Spleen (tissue), 11 donors: Measurements from ENCODE around the gene GTF2H4. TPM values are rescaled to one million over a fixed set of nuclear protein-coding genes. Genes with fewer than 3 reads are reported as not detected.

Experiments
- DNase-seq: peaks from one replicate; pipeline ENCODE4 v3.0.0-alpha.2; 2020
- H3K27ac ChIP-seq, 8 donors: fragments of 200-600 bp; sonication (generic) in 7 of 8; 1 replicate in 4 of 8; 2 replicates in 4 of 8; pipeline versions ENCODE4 v1.5.0 to v1.8.0; 2016 to 2021; ENCODE audit warnings: inconsistent platforms in 4 of 8, mild to moderate bottlenecking in 4 of 8, moderate library complexity in 1 of 8
- H3K27me3 ChIP-seq, 7 donors: fragments of 200-600 bp; sonication (generic) in 6 of 7; replicated peaks in 1 of 7; 1 replicate in 4 of 7; 2 replicates in 3 of 7; pipeline versions ENCODE4 v1.5.0 to v1.8.0; 2016 to 2021; ENCODE audit warnings: inconsistent platforms in 3 of 7, mild to moderate bottlenecking in 1 of 7
- H3K36me3 ChIP-seq, 6 donors: fragments of 200-600 bp; sonication (generic) in 5 of 6; 1 replicate in 4 of 6; 2 replicates in 2 of 6; pipeline versions ENCODE4 v1.5.0 to v1.8.0; 2016 to 2021; ENCODE audit warnings: inconsistent platforms in 2 of 6
- H3K4me1 ChIP-seq, 6 donors: fragments of 200-600 bp; sonication (generic) in 5 of 6; 1 replicate in 3 of 6; 2 replicates in 3 of 6; pipeline versions ENCODE4 v1.5.0 to v1.8.0; 2016 to 2021; ENCODE audit warnings: inconsistent platforms in 3 of 6
- H3K4me3 ChIP-seq, 8 donors: fragments of 200-600 bp; sonication (generic) in 7 of 8; 1 replicate in 4 of 8; 2 replicates in 4 of 8; pipeline versions ENCODE4 v1.5.0 to v1.8.0; 2016 to 2021; ENCODE audit warnings: inconsistent platforms in 4 of 8, mild to moderate bottlenecking in 4 of 8, moderate library complexity in 2 of 8
- H3K9me3 ChIP-seq, 8 donors: fragments of 200-600 bp; sonication (generic) in 7 of 8; 1 replicate in 4 of 8; 2 replicates in 4 of 8; pipeline versions ENCODE4 v1.5.0 to v1.8.0; 2016 to 2021; ENCODE audit warnings: inconsistent platforms in 4 of 8
- CTCF ChIP-seq, 11 experiments: fragments of 200-600 bp in 7 of 11; fragments of 450-650 bp in 4 of 11; sonication (generic) in 4 of 11; IDR thresholded peaks in 8 of 11; conservative IDR thresholded peaks in 3 of 11; 1 replicate in 7 of 11; 2 replicates in 4 of 11; pipeline versions ENCODE4 v1.4.0 to v1.8.0; 2016 to 2021; ENCODE audit warnings: antibody characterized with exemption in 11 of 11, inconsistent platforms in 4 of 11, mild to moderate bottlenecking in 1 of 11
- POLR2A ChIP-seq, 3 donors: fragments of 450-650 bp; IDR thresholded peaks; one replicate each; pipeline ENCODE4 v1.5.1; 2017; ENCODE audit warnings: antibody characterized with exemption in 3 of 3, mild to moderate bottlenecking in 1 of 3
- POLR2AphosphoS5 ChIP-seq, 3 donors: sonication (generic); formaldehyde crosslinking; IDR thresholded peaks; one replicate each; pipeline ENCODE4 v1.5.1; 2017; ENCODE audit warnings: antibody characterized with exemption in 3 of 3
- WGBS, 5 donors: extraction: QIAGEN DNeasy Blood & Tissue Kit in 3 of 5; methylation state at CpG; one replicate each; pipeline versions ENCODE4 v1.1.5 to v1.1.7; 2013 to 2018; 5-methylcytosine and 5-hydroxymethylcytosine counted together
- intact Hi-C: fragments of 100-400 bp; cut with DNase I; formaldehyde crosslinking; loops from one replicate; pipeline ENCODE4 v1.15.0; 2023; ENCODE audit warnings: low total_unique reads
- polyA plus RNA-seq, 3 donors: library from polyadenylated mRNA; stranded (reverse); fragments of 200-250 nt; gene quantifications; one replicate each; pipeline ENCODE4 v1.2.1, GENCODE V29; 2013
- total RNA-seq, 7 donors: library from RNA; depleted of rRNA in 3 of 7; stranded (reverse); fragments of >200 nt in 3 of 7; fragmentation: NEBNext Ultra II Directional in 4 of 7; extraction: Animal tissue kit (Norgen Biotek cat#: 25700) in 4 of 7; gene quantifications; one replicate each; pipeline versions ENCODE4 v1.1.0 to v1.2.1, GENCODE V29; 2016 to 2021
- donor health status: healthy with polysubstance abuse.
- donor health status: DM: no; HTN: no; CAD: no; lungs with moderate emphysema.
- donor health status: DM: no; HTN: no; CAD: no.
- donor health status: Bipolar disorder and iron deficiency.
- donor health status: healthy.
- donor health status: DM: no; HTN: no; CAD: no.
- donor health status: DM: yes; HTN: yes; CAD: no.

Gene GTF2H4
- total and polyA plus RNA-seq, 10 donors: 20.6 to 49.7 (median 29.3) TPM

GRCh38 chr6:30912746-30913520, 4.9 kb downstream of the GTF2H4 start:
- Histone ChIP-seq H3K9me3 (no peaks in the 10 kb centered on the region), H3K4me1 (peaks cover 24 to 68% (median 40%) of the 10 kb centered on the region in 6 donors), H3K27ac (peak overlapping the region in 6 of 8 donors; percentile 81 to 91 (median 90)), H3K4me3 (peak overlapping the region in 2 of 8 donors; percentile 76 to 91), H3K36me3 (peaks cover 0 to 56% (median 36%) of the 10 kb centered on the region in 6 donors), H3K27me3 (no peaks in the 10 kb centered on the region)
- DNase-seq: no peak
- 82 to 95% (median 95%) methylated on average over 8 of the region's 8 CpGs for WGBS, 5 donors
- TF ChIP-seq CTCF (IDR thresholded peaks at IDR 0.05 in 8 of 11, conservative IDR thresholded peaks at IDR 0.05 in 3 of 11): no peak
- no peak for TF ChIP-seq POLR2A (IDR thresholded peaks at IDR 0.05)
- no peak for TF ChIP-seq POLR2AphosphoS5 (IDR thresholded peaks at IDR 0.05)
- intact Hi-C loops: no loop called here

GRCh38 chr6:30913721-30914075, 5.7 kb downstream of the GTF2H4 start:
- H3K4me3 ChIP-seq: peak overlapping the region; percentile 48 to 91 (median 76)
- WGBS, 5 donors: 13 to 64% (median 15%) methylated on average over 7 to 31 of the region's 31 CpGs
- TF ChIP-seq POLR2AphosphoS5 (IDR thresholded peaks at IDR 0.05) (no peak), POLR2A (IDR thresholded peaks at IDR 0.05) (no peak), CTCF (IDR thresholded peaks at IDR 0.05 in 8 of 11, conservative IDR thresholded peaks at IDR 0.05 in 3 of 11) (peak in 1 of 11 experiments; percentile 20)
- H3K4me1 ChIP-seq: peaks cover 21 to 62% (median 36%) of the 10 kb centered on the region in 6 donors
- no peaks in the 10 kb centered on the region for H3K27me3 ChIP-seq
- peak overlapping the region; percentile 67 to 91 (median 88) for H3K27ac ChIP-seq
- intact Hi-C loops: no loop called here
- no peak for DNase-seq
- peaks cover 0 to 64% (median 44%) of the 10 kb centered on the region in 6 donors for H3K36me3 ChIP-seq
- no peaks in the 10 kb centered on the region for H3K9me3 ChIP-seq

DNA sequence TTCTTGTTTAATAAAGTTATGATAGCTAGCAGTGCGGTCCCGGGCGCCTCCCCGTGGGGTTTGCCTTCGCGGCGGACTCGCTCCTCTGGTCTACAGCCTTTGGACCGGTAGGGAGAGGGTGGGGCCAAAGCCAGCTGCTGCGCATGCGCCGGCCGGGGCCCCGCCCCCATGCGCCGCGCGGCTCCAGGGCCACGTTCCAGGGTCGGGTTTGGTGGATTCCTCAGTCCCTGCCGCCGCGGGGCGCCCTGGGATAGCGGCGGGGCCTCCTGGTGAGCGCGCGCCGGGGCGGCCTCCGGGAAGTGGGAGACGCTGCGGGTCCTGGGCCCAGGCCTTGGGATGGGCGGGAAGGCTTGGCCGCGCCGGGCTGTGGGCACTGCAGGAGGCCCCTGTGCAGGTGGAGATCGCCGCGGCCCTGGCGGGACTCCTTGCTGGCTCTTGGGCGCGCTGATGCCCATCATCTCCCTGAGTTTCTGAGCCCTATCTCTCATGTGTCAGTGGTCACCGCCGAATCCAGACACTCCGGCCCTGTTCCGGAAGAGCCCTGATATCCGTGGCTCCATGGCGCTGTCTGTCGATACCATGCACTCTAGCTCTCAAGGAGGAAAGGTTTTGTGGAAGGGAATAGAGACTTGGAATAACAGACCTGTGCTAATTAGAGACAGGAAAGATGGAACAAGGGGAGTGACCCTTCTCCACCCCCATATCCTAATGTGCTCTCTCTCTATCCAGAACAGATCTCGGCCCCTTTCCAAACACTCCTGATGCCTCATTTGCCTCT, 6.3 kb downstream of the GTF2H4 start, which contains the start of gene VARS2:
VARS2 (plus strand) TSS at position 163 of the 778 bp plus-strand sequence; CDS start at position 762, 599 bp downstream.
- peak; percentile 93 to 96 (median 94) for TF ChIP-seq POLR2AphosphoS5 (IDR thresholded peaks at IDR 0.05)
- peak; percentile 6 to 78 (median 42) for TF ChIP-seq POLR2A (IDR thresholded peaks at IDR 0.05)
- TF ChIP-seq CTCF (IDR thresholded peaks at IDR 0.05 in 8 of 11, conservative IDR thresholded peaks at IDR 0.05 in 3 of 11): peak in 9 of 11 experiments; percentile 28 to 68 (median 53)
- intact Hi-C loops: no loop called here
- DNase-seq: peak; percentile 96
- Histone ChIP-seq H3K27me3 (no peaks in the 10 kb centered on the region), H3K36me3 (peaks cover 0 to 69% (median 50%) of the 10 kb centered on the region in 6 donors), H3K9me3 (no peaks in the 10 kb centered on the region), H3K4me3 (peak within 1 kb of the TSS; percentile 48 to 91 (median 76)), H3K27ac (peak within 1 kb of the TSS; percentile 67 to 91 (median 88)), H3K4me1 (peaks cover 18 to 56% (median 31%) of the 10 kb centered on the region in 6 donors)
- 1% methylated on average over 25 to 52 of the region's 52 CpGs for WGBS, 5 donors
